IMR-90 (cell line): Measurements from ENCODE around the gene RAB6C. TPM values are rescaled to one million over a fixed set of nuclear protein-coding genes. Genes with fewer than 3 reads are reported as not detected.
"Not testable (repeated sequence)": the region's sequence is repeated elsewhere in the genome, so short reads cannot be mapped to it uniquely, and the experiment has no call there.

Experiments used
- ATAC-seq: fragments of 200-7000 bp; cut with Tn5 transposase; 2 replicates; pipeline ENCODE4 v1.9.1; 2020; ENCODE audit warnings: low read depth, mild to moderate bottlenecking, moderate library complexity
- BruUV-seq: library from RNA; stranded (reverse); fragments of 400-500 nt; replicated peaks from 2 replicates; lab custom pipeline; 2021; lab: Mats Ljungman, UMichigan
- CTCF ChIA-PET: fragments of 300-600 bp; formaldehyde crosslinking; extraction: SDS; loops from one replicate; lab custom pipeline; 2021; ENCODE audit warnings: antibody characterized with exemption; lab: Yijun Ruan, JAX
- POLR2A ChIA-PET: fragments of 300-600 bp; sonication (Branson Sonifier 250); formaldehyde crosslinking; loops from one replicate; lab custom pipeline; 2022; ENCODE audit warnings: antibody characterized with exemption; ENCODE audit not compliant: unreplicated experiment; lab: Charles Lee
- DNase-seq: peaks from one replicate; pipeline ENCODE4 v3.0.0; 2013
- H2AFZ ChIP-seq: replicated peaks from 2 replicates; pipeline ENCODE3; 2013; ENCODE audit warnings: low read length, mild to moderate bottlenecking; ENCODE audit not compliant: poor library complexity
- H2AK5ac ChIP-seq: 2 replicates; pipeline ENCODE4 v1.6.1; 2013; ENCODE audit warnings: low read depth, low read length, inconsistent platforms
- H2AK9ac ChIP-seq: replicated peaks from 2 replicates; pipeline ENCODE3; 2013; ENCODE audit warnings: mild to moderate bottlenecking, low read depth, low read length, moderate library complexity; ENCODE audit not compliant: poor library complexity
- H2BK120ac ChIP-seq: 2 replicates; pipeline ENCODE4 v1.6.1; 2013; ENCODE audit warnings: low read depth, low read length, inconsistent platforms
- H2BK15ac ChIP-seq: 3 replicates; pipeline ENCODE4 v1.6.1; 2013; ENCODE audit warnings: low read depth, low read length, inconsistent platforms
- H2BK20ac ChIP-seq: 2 replicates; pipeline ENCODE4 v1.6.1; 2013; ENCODE audit warnings: low read depth, mild to moderate bottlenecking, inconsistent platforms, low read length, moderate library complexity
- H2BK5ac ChIP-seq: 2 replicates; pipeline ENCODE4 v1.6.1; 2013; ENCODE audit warnings: mild to moderate bottlenecking, low read depth, low read length, inconsistent platforms; ENCODE audit not compliant: poor library complexity, severe bottlenecking
- H3K14ac ChIP-seq: replicated peaks from 2 replicates; pipeline ENCODE4 v1.6.1; 2013; ENCODE audit warnings: low read depth, low read length, inconsistent platforms
- H3K18ac ChIP-seq: 2 replicates; pipeline ENCODE4 v1.6.1; 2013; ENCODE audit warnings: low read depth, low read length, control low read depth
- H3K23ac ChIP-seq: 2 replicates; pipeline ENCODE4 v1.6.1; 2013; ENCODE audit warnings: low read depth, low read length, inconsistent platforms
- H3K27ac ChIP-seq: 2 replicates; pipeline ENCODE4 v1.5.1; 2013; ENCODE audit warnings: mild to moderate bottlenecking, control low read depth, low read length; ENCODE audit not compliant: insufficient read depth
- H3K27me3 ChIP-seq: 2 replicates; pipeline ENCODE4 v1.6.1; 2013; ENCODE audit warnings: low read length; ENCODE audit not compliant: control insufficient read depth, insufficient read depth
- H3K36me3 ChIP-seq: 2 replicates; pipeline ENCODE4 v1.6.1; 2013; ENCODE audit warnings: low read length, mixed read lengths; ENCODE audit not compliant: control insufficient read depth, insufficient read depth
- H3K4ac ChIP-seq: 2 replicates; pipeline ENCODE4 v1.6.1; 2013; ENCODE audit warnings: low read depth, low read length, inconsistent platforms
- H3K4me1 ChIP-seq: 2 replicates; pipeline ENCODE4 v1.6.1; 2013; ENCODE audit warnings: low read length, mixed read lengths; ENCODE audit not compliant: control insufficient read depth, insufficient read depth
- H3K4me2 ChIP-seq: 2 replicates; pipeline ENCODE4 v1.6.1; 2013; ENCODE audit warnings: low read depth, mild to moderate bottlenecking, control low read depth, low read length, moderate library complexity
- H3K4me3 ChIP-seq: 2 replicates; pipeline ENCODE4 v1.5.1; 2013; ENCODE audit warnings: low read depth, mild to moderate bottlenecking, control low read depth, low read length, moderate library complexity; ENCODE audit not compliant: insufficient read depth
- H3K56ac ChIP-seq: 2 replicates; pipeline ENCODE4 v1.6.1; 2013; ENCODE audit warnings: low read length, inconsistent platforms; ENCODE audit not compliant: insufficient read depth; ENCODE audit errors: extremely low read depth
- H3K79me1 ChIP-seq, 2 experiments: 2 replicates each; pipeline ENCODE4 v1.6.1; 2013; ENCODE audit warnings: low read length in 2 of 2, inconsistent platforms in 1 of 2, low read depth in 1 of 2
- H3K9ac ChIP-seq: 2 replicates; pipeline ENCODE4 v1.6.1; 2013; ENCODE audit warnings: low read depth, low read length, control low read depth
- H3K9me1 ChIP-seq: 2 replicates; pipeline ENCODE4 v1.6.1; 2013; ENCODE audit warnings: low read length, inconsistent platforms; ENCODE audit not compliant: insufficient read depth
- H3K9me3 ChIP-seq: 2 replicates; pipeline ENCODE4 v1.6.1; 2013; ENCODE audit warnings: low read length; ENCODE audit not compliant: control insufficient read depth, insufficient read depth
- H4K20me1 ChIP-seq: 2 replicates; pipeline ENCODE4 v1.6.1; 2013; ENCODE audit warnings: low read length, inconsistent platforms; ENCODE audit not compliant: insufficient read depth
- H4K5ac ChIP-seq: 2 replicates; pipeline ENCODE4 v1.6.1; 2013; ENCODE audit warnings: mild to moderate bottlenecking, low read depth, low read length, control low read depth
- H4K8ac ChIP-seq, 2 experiments: 2 replicates each; pipeline ENCODE4 v1.6.1; 2013; ENCODE audit warnings: low read depth in 2 of 2, low read length in 2 of 2, control low read depth in 1 of 2, inconsistent platforms in 1 of 2
- H4K91ac ChIP-seq: 2 replicates; pipeline ENCODE4 v1.6.1; 2013; ENCODE audit warnings: low read depth, low read length, inconsistent platforms; ENCODE audit not compliant: insufficient read depth
- WGBS, 2 experiments: methylation state at CpG; one replicate each; pipeline versions ENCODE4 v1.1.5 to v1.1.7; 2013; ENCODE audit warnings: missing lambda C conversion rate in 2 of 2; ENCODE audit not compliant: insufficient read length in 1 of 2; ENCODE audit errors: extremely low coverage in 2 of 2; 5-methylcytosine and 5-hydroxymethylcytosine counted together
- dilution Hi-C: fragments of 300-500 bp; cut with HindIII; formaldehyde crosslinking; loops from one replicate; pipeline ENCODE4 v1.14.3; 2018; ENCODE audit warnings: low sequenced_read_pairs; ENCODE audit not compliant: unreplicated experiment
- in situ Hi-C: fragments of 300-500 bp; cut with MboI; formaldehyde crosslinking; loops from 3 replicates; pipeline ENCODE4 v1.14.3; 2019; ENCODE audit warnings: low sequenced_read_pairs, inconsistent platforms, mixed read lengths
- intact Hi-C: fragments of 100-400 bp; cut with micrococcal nuclease; formaldehyde crosslinking; loops from 2 replicates; pipeline ENCODE4 v1.10.0; 2022
- polyA plus RNA-seq, 3 experiments: library from polyadenylated mRNA; depleted of rRNA; stranded (reverse); fragments of >200 nt; gene quantifications; 2 replicates each; pipeline ENCODE4 v1.2.3, GENCODE V29; 2012; ENCODE audit warnings: low replicate concordance in 1 of 3
- total RNA-seq: library from RNA; depleted of rRNA; stranded (reverse); fragments of >200 nt; gene quantifications from 2 replicates; pipeline ENCODE4 v1.2.3, GENCODE V29; 2012

The RAB6C gene
- total and polyA plus RNA-seq, 2 of the 4 experiments (the other 2 are of a cell fraction) = not detected

- dilution Hi-C loops = not testable (repeated sequence)
Measured at GRCh38 chr2:129980246-129980645, 780 bp downstream of the RAB6C start.

GRCh38 chr2:129981689-129982088, 2.2 kb downstream of the RAB6C start:
- H3K4me2 ChIP-seq, H3K4me1 ChIP-seq, H2AFZ ChIP-seq, BruUV-seq, intact Hi-C loops, H3K18ac ChIP-seq, ATAC-seq, H2AK9ac ChIP-seq, H2AK5ac ChIP-seq, H4K91ac ChIP-seq, CTCF ChIA-PET, H3K36me3 ChIP-seq, in situ Hi-C loops, dilution Hi-C loops, H3K79me1 ChIP-seq, H3K9me1 ChIP-seq, H4K20me1 ChIP-seq, H3K4me3 ChIP-seq, H4K5ac ChIP-seq, H3K23ac ChIP-seq, H4K8ac ChIP-seq, H2BK120ac ChIP-seq, H3K27ac ChIP-seq, POLR2A ChIA-PET, H3K4ac ChIP-seq, H2BK15ac ChIP-seq, H3K14ac ChIP-seq, H3K9me3 ChIP-seq, H3K56ac ChIP-seq, H3K9ac ChIP-seq, H2BK5ac ChIP-seq, H3K27me3 ChIP-seq, DNase-seq, H2BK20ac ChIP-seq: not testable (repeated sequence)
- no CpG with 5 or more reads among the region's 7 CpGs for WGBS, 2 experiments

More at GRCh38 chr2:129980246-129980645, 780 bp downstream of the RAB6C start:
- H2BK5ac ChIP-seq, H3K9ac ChIP-seq, in situ Hi-C loops, H2BK15ac ChIP-seq, H3K56ac ChIP-seq, H3K4me2 ChIP-seq, H3K4me3 ChIP-seq, H3K23ac ChIP-seq, H2AK5ac ChIP-seq, intact Hi-C loops, H2BK120ac ChIP-seq, H3K18ac ChIP-seq, H4K5ac ChIP-seq, H3K36me3 ChIP-seq, H2AK9ac ChIP-seq, H2AFZ ChIP-seq, H3K4me1 ChIP-seq, H4K20me1 ChIP-seq, H3K79me1 ChIP-seq, H3K9me1 ChIP-seq, BruUV-seq, CTCF ChIA-PET, H3K9me3 ChIP-seq, H3K27ac ChIP-seq, H2BK20ac ChIP-seq, H3K14ac ChIP-seq, ATAC-seq, H4K91ac ChIP-seq, H3K4ac ChIP-seq, POLR2A ChIA-PET, DNase-seq, H3K27me3 ChIP-seq, H4K8ac ChIP-seq: not testable (repeated sequence)
- WGBS, 2 experiments = no CpG with 5 or more reads among the region's 13 CpGs
